Fibroblast of villous mesenchyme (primary cell): ENCODE results near the gene SNRNP35. TPM values are rescaled to one million over a fixed set of nuclear protein-coding genes. Genes with fewer than 3 reads are reported as not detected.
"Not testable (repeated sequence)": the region's sequence is repeated elsewhere in the genome, so short reads cannot be mapped to it uniquely, and the experiment has no call there.

Source experiments
- DNase-seq: peaks from one replicate; pipeline ENCODE4 v3.0.0-alpha.2; 2010; ENCODE audit warnings: low read depth
- H3K4me3 ChIP-seq: 2 replicates; pipeline ENCODE4 v1.5.1; 2011; ENCODE audit warnings: low read depth, mild to moderate bottlenecking, low read length
- CTCF ChIP-seq: IDR thresholded peaks from 2 replicates; pipeline ENCODE4 v1.5.1; 2012; ENCODE audit warnings: low read depth, mild to moderate bottlenecking, low read length; ENCODE audit not compliant: insufficient read depth
- total RNA-seq: library from RNA; depleted of rRNA; stranded (reverse); fragments of >200 nt; gene quantifications from 2 replicates; pipeline ENCODE4 v1.2.3, GENCODE V29; 2012

The SNRNP35 gene
- total RNA-seq: 14.8 and 20.7 TPM in 2 replicates

DNA sequence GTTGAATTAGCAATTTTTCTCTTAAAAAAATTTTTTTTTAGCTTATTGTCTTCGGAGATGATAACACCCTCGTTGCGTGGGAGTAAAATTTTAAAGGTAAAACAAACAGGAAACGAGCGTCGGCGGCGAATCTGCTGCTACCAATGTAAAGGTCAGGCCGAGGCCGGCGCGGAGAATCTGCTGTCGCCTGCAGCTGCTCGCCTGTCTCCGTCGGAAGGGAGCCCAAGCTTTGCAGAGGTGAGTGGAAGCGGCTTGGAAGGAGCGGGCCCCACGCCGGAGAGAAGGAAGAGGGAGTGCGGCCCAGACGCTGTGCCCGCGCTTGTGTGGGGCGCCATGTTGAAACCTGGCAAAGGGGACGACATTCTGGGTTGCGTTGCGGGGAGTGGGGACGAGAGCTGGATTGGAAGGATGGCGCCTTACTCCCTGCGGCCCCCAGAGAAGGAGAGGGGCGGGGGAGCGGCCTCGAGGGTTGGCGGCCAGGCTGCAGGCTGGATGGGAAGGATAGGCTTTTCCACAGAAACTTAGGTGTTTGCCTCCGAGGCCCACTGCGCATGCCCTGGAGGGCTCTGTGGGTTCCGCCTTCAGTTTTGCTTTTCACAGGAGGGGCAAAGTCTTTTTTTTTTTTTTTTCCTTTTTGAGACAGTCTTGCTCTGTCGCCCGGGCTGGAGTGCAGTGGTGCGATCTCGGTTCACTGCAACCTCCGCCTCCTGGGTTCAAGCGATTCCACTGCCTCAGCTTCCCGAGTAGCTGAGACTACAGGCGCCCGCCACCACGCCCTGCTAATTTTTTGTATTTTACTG, at the start of gene SNRNP35:
SNRNP35 (plus strand) TSS at position 160 of the 800 bp plus-strand sequence. CDS start 7,402 bp downstream, outside the sequence.
- no peak for TF ChIP-seq CTCF
- peak; percentile 88 for DNase-seq
- H3K4me3 ChIP-seq: peak within 1 kb of the TSS; percentile 91

DNA sequence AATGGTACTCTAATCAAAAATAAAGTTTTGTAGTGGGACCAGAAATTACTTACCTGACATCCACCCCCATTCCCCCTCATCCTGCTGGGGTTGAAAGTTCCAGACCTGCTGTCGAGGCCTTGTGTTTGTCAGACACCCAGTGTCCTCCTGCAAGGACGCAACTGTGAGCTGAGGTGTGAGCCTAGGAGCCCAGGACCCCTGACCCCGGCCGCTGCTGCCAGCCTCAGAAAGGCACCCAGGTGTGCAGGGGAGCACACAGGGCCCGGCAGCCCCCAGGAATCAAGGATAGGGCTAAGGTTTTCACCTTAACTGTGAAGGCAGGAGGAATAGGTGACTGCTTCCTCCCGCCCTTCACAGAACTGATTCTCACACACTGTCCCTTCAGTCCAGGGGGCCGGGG, 49.3 kb upstream of the SNRNP35 start:
- not testable (repeated sequence) for DNase-seq, H3K4me3 ChIP-seq

DNA sequence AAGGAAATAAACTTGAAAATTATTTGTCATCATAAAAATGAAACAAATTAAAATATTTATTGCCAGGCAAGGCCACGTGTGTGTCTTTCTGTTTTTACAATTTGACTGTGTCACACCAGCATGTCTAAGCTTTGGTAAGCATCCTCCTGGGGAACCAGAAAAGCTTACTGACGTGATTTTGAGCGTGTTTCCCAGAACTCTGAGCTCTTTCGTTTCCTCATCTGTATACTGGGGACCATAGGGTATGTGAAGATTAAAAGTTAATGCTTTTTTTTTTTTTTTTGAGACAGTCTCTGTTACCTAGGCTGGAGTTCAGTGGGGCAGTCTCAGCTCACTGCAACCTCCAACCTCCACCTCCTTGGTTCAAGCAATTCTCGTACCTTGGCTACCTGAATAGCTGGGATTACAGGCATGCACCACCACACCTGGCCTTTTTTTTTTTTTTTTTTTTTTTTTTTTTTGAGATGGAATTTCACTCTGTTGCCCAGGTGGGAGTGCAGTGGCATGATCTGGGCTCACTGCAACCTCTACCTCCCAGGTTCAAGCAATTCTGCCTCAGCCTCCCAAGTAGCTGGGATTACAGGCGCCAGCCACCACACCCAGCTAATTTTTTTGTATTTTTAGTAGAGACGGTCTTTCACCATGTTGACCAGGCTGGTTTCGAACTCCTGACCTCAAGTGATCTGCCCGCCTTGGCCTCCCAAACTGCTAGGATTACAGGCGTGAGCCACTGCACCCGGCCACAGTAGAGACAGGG, 48.5 kb upstream of the SNRNP35 start:
- not testable (repeated sequence) for H3K4me3 ChIP-seq, DNase-seq

- TF ChIP-seq CTCF: no peak
- H3K4me3 ChIP-seq: no peak overlapping the region
- DNase-seq: no peak
Observed at GRCh38 chr12:123410041-123410412, 47.9 kb upstream of the SNRNP35 start.

GRCh38 chr12:123421314-123421713, 36.6 kb upstream of the SNRNP35 start:
- TF ChIP-seq CTCF: no peak
- DNase-seq: no peak
- H3K4me3 ChIP-seq: no peak overlapping the region

DNA sequence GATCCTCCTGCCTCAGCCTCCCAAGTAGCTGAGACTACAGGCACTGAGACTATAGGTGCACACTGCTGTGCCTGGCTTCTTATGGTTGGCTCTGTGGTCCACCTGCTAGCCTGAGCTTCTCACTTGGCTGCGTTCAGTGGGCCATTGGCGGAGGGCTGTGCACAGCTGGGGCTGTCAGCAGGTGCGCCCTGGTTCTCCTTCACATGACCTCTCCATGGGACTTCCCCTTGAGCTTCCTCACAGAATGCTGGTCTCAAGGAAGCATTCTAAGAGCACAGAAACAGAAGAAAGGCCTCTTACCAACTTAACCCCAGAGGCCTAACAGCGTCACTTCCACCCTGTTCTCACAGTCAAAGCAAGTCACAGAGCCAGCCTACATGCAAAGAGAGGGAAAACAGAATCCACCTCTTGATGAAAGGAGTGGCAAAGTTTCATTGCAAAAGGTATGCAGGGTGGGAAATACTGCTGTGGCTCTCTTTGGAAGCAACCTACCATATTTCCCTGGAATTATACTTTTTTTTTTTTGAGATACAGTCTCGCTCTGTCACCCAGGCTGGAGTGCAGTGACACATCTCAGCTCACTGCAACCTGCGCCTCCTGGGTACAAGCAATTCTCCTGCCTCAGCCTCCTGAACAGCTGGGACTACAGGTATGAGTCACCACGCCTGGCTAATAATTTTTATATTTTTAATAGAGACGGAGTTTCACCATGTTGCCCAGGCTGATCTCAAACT, 30.7 kb upstream of the SNRNP35 start:
- no peak overlapping the region for H3K4me3 ChIP-seq
- TF ChIP-seq CTCF: no peak
- DNase-seq: no peak

DNA sequence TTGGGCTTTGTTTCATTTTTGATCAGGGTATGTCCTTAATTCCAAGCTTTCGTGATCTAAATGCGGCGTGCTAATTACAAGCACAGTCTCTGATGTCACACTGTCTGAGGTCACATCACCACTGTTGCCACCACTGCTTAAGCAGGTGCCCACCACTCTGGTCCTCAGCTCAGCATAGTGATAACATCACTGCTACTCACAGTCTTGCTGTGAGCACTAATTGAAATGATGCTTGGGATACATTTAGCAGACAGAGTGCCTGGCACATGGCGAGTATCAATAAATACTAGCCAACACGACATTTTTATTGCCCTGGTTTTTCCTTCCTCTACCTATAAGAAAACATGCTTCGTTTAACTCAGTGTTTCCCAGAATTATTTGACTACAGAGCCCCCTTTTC, 29.3 kb upstream of the SNRNP35 start:
- no peak overlapping the region for H3K4me3 ChIP-seq
- no peak for DNase-seq
- no peak for TF ChIP-seq CTCF

- not testable (repeated sequence) for H3K4me3 ChIP-seq, DNase-seq
Observed at GRCh38 chr12:123429101-123429500, 28.8 kb upstream of the SNRNP35 start.

DNA sequence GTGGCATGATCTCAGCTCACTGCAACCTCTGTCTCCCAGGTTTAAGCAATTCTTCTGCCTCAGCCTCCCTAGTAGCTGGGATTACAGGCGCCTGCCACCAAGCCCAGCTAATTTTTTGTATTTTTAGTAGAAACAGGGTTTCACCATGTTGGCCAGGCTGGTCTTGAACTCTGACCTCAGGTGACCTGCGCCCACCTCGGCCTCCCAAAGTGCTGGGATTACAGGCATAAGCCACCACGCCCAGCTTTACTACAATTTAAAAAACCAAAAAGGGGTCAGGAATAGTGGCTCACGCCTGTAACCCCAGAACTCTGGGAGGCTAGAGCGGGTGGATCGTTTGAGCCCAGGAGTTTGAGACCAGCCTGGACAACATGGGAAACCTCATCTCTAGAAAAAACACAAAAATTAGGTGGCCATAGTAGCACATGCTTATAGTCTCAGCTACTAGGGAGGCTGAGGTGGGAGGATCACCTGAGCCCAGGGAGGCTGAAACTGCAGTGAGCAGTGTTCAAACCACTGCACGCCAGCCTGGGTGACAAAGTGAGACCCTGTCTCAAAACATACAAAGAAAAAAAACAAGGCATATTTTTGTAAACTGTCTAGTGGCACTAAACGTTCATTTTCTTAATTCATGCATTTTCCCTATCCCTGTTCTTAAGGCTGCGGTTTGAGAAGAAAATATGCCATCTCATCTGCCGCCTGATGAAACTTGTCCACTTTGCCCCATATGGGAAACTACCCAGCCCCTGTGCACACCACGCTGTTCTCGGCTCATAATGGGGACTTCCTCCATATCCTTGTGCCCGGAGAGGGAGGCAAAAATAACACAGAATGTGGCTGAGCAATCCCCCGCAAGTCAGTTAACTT, 25.8 kb upstream of the SNRNP35 start:
- not testable (repeated sequence) for DNase-seq, H3K4me3 ChIP-seq
